Stimulated activated CD8-positive, alpha-beta memory T cell treated with anti-CD3 and anti-CD28 coated beads, Interleukin-7, amount 100 ng/mL, for 48 hours (primary cell): Measurements from ENCODE around the gene GRIN3B.
A peak's percentile ranks its signal among the peaks of the same experiment; 100 is the strongest.
"Not testable (repeated sequence)": the region's sequence is repeated elsewhere in the genome, so short reads cannot be mapped to it uniquely, and the experiment has no call there.

Experiments
- DNase-seq, 2 donors: peaks; one replicate each; pipeline ENCODE4 v3.0.0-alpha.2; 2020; ENCODE audit warnings: low read depth in 1 of 2; ENCODE audit errors: extremely low read depth in 1 of 2

Gene GRIN3B, protein sequence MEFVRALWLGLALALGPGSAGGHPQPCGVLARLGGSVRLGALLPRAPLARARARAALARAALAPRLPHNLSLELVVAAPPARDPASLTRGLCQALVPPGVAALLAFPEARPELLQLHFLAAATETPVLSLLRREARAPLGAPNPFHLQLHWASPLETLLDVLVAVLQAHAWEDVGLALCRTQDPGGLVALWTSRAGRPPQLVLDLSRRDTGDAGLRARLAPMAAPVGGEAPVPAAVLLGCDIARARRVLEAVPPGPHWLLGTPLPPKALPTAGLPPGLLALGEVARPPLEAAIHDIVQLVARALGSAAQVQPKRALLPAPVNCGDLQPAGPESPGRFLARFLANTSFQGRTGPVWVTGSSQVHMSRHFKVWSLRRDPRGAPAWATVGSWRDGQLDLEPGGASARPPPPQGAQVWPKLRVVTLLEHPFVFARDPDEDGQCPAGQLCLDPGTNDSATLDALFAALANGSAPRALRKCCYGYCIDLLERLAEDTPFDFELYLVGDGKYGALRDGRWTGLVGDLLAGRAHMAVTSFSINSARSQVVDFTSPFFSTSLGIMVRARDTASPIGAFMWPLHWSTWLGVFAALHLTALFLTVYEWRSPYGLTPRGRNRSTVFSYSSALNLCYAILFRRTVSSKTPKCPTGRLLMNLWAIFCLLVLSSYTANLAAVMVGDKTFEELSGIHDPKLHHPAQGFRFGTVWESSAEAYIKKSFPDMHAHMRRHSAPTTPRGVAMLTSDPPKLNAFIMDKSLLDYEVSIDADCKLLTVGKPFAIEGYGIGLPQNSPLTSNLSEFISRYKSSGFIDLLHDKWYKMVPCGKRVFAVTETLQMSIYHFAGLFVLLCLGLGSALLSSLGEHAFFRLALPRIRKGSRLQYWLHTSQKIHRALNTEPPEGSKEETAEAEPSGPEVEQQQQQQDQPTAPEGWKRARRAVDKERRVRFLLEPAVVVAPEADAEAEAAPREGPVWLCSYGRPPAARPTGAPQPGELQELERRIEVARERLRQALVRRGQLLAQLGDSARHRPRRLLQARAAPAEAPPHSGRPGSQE

DNA sequence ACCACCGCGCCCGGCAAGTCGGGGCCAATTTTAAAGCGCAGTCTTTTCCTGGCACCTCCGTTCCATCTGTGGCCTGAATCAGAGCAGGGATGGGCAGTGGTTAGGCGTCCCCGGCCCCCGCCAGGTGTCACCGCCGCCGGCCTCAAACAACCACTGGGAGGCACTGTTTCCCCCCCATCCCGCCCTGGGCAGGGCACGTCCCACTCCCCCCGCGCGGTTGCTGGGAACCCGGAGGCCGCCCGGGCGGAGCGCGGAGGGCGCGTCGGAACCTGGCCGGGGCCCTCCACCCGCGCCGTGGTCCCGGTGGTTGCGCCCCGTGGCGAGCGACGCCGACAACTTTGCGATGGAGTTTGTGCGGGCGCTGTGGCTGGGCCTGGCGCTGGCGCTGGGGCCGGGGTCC, at the start of gene GRIN3B:
Gene GRIN3B (plus strand): TSS at position 325 of the 400 bp plus-strand sequence. CDS start 19 bp downstream, at position 344.
- DNase-seq: peak in 1 of 2 donors; percentile 49

DNA sequence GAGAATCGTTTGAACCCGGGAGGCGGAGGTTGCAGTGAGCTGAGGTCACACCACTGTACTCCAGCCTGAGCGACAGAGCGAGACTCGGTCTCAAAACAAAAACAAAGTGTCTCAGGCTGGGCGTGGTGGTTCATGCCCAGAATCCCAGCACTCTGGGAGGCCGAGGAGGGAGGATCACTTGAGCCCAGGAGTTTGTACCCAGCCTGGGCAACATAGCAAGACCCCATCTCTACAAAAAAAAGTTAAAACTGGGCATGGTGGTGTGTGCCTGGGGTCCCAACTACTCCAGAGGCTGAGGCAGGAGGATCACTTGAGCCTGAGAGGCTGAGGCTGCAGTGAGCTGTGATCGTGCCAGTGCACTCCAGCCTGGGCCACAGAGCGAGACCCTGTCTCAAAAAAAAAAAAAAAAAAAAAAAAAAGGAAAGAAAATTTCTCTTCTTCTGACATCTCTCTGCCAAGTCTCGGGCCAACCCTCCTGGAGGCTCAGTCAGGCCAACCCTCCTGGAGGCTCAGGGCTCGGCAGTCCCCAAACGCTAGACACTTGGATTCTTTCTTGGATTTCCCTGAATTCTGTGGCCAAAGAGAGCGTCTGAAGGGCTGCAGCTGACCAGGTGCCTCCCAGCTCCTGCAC, 48.1 kb upstream of the GRIN3B start:
- DNase-seq: no peak

DNA sequence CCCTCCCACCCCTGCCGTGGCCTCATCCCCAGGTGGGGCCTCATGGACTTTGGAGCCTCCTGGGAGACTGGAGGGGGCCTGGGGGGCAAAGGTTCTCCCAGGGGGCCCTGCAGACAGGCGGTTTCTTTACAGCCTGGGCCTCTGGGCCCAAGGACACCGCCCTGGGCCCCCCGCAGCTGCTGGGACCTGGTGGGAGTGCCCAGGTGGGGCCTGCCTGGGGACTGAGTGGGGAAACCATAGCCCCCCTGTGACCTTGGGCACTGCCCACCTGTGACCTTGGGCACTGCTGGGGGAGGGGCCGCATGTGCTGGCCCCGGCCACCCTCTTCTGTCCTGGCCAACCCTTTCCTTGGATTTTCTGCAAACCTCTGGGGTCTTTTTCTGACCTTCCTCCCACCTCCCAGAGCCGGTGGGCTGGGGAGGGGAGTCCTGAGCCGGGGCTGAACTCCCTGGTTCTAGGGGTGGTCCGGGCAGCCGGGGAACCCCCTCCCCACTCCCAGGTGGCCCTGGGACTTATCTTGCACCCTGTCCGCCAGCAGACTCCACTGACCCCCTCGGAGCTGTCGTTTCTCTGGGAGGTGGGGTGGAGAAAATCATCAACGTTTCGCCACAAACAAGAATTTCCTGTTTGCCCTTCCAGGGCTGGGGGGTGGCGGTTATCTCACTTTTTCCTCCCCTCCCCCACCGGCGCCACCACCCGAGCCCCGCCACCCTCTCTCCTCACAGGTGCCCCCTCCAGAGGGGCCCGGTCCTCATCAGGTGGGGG, 47.4 kb upstream of the GRIN3B start:
- DNase-seq: no peak

GRCh38 chr19:953445-954271, 46.6 kb upstream of the GRIN3B start:
- no peak for DNase-seq

DNA sequence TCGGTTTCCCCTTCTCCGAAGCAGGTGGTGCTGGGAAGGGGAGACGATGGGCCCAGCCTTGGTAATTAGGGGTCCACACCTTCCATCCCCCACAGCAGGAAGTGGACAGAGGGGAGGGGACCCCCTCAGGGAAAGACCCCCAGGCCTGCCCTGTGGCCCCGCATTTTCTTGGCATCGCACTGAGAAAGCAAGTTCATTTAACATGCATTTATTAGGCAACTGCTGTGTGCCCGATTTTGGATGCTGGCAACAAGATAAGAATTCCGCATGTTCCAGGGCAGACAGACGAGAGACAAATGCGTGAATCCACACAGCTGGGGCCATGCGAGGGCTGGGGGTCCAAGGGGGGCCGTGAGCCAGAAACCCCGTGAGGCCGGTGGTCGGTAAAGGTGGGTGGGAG, 45.9 kb upstream of the GRIN3B start:
- DNase-seq: no peak

GRCh38 chr19:954672-955494, 45.3 kb upstream of the GRIN3B start:
- no peak for DNase-seq

DNA sequence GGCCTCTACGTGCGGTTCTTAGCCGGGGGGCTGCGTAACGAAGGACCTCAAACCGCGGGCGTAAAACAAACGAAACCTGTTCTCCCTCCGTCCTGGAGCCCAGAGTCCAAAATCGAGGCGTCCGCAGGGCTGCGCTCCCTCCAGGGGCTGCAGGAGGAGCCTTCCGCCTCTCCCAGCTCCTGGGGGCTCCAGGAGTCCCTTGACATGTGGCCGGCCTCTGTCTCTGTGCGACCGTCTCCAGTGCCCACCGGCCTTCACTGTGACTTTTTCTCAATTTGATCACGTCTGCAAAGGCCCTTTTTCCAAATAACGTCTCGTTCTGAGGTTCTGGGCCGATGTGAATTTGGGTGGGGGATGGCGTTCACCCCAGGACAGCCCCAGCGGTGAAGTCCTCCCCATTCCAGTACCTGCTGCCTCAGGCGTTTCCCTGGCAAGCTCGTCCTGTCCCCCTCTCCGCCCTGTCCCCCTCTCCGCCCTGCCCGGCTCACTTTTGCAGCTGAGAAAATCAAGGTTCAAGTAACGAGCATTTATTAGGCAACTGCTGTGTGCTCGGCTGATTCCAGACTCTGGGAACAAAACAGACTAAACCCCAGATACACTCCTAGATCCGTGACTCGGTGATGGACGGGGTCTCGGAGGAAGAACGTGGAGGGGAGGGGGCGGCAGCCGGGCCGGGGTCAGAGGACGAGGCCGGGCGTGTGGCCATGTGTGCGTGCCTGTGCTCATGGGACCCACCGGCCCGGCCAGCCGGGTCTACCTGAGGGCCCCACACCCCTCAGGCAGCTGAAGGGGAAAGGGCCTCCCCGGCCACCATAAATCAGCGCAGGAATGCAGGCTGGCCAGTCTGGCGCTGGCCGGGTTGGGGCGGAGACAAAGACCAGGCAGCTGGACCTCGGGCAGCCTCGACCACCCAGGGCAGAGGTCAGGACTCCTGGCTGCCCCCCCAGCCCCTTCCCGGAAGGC, 44.1 kb upstream of the GRIN3B start:
- no peak for DNase-seq

- DNase-seq: no peak
These were observed 43.3 kb upstream of the GRIN3B start for GRCh38 chr19:956766-957440.

- not testable (repeated sequence) for DNase-seq
These were observed 42.6 kb upstream of the GRIN3B start for GRCh38 chr19:957578-957977.

GRCh38 chr19:958967-959855, 41.0 kb upstream of the GRIN3B start:
- DNase-seq: peak in 1 of 2 donors; percentile 35

DNA sequence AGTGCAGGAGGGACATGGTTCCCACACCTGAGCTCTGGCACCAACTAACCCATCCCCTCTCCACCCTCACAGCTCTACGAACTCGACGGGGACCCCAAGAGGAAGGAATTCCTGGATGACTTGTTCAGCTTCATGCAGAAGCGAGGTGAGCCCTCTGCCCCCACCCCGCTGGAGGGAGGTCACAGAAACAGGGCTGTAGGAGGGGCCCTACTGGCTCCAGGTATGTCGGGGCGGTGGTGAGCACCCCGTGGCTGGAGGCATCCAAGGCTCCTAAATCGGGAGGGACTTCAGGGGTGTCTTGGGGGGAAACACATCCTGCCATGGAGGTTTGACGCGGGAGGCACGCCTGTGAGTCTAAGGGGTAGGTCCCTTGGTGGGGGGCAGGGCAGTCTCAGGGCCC, 40.2 kb upstream of the GRIN3B start:
- no peak for DNase-seq

GRCh38 chr19:960601-960938, 39.6 kb upstream of the GRIN3B start:
- DNase-seq: no peak

- DNase-seq: no peak
These were observed 38.2 kb upstream of the GRIN3B start for GRCh38 chr19:961866-962620.

DNA sequence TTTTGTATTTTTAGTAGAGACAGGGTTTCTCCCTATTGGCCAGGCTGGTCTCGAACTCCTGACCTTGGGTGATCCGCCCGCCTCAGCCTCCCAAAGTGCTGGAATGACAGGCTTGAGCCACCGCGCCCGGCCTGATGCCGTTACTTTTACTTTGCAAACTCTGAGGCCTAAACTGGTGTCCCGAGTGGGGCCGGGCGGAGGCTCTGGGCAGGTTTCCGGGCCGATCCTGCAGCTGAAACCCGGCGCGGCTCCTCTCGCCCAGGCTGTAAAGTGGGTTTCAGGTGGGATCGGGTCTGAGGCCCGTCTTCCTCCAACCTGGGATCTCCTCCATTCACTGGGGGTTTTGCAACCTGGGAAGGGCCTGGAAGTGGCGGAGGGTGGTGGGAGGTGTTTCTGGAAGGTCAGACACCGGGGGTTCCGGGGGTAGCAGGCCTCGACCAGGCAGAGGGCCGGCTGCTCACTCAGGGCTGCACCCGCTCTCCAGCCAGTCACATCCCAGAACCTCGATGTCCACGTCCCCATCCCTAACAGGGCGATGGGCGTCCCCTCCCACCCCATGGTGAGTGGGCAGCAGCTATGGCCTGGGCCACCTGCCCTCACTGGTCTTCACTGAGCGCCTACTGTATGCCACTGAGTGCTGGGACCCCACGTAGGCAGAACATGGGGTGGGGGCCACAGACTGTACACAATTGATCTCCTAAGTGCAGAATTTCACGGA, 37.4 kb upstream of the GRIN3B start:
- no peak for DNase-seq

DNA sequence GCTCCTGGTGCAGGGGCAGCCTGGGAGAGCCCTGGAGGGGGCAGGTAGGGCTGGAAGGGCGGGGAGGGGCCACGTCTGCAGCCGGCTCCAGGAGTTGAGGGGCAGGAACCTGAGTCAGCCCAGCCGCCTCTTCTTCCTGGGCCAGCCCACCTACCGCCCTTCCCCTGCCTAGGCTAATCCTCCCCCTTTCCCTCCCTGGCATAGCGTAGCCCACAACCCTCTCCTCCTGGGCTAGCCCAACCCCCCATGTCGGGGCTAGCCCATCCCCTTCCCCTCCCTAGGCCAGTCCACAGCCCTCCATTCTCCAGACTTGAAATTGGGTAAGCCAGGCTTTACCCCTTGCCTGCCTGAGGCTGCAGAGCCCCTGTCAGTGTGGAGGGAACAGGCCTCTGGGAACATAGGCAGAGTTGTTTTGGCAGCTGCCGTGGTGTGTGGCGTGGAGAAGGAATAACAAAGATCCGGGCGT, 36.7 kb upstream of the GRIN3B start:
- DNase-seq: no peak
